Dendritic cell treated with granulocyte-macrophage colony-stimulating factor and Interleukin-4, amounts not matched to agents 40 ng/mL and 50 ng/mL, for 4 days (primary cell): Measurements from ENCODE around the gene SLC27A6.

Source experiments
- H3K27ac Mint-ChIP-seq: one replicate; pipeline ENCODE4 v1.8.0; 2022; ENCODE audit warnings: mild to moderate bottlenecking, mixed read lengths
- H3K27me3 Mint-ChIP-seq: one replicate; pipeline ENCODE4 v1.8.0; 2022; ENCODE audit warnings: mild to moderate bottlenecking, mixed read lengths
- H3K36me3 Mint-ChIP-seq: one replicate; pipeline ENCODE4 v1.8.0; 2022; ENCODE audit warnings: low read depth, mixed read lengths
- H3K4me1 Mint-ChIP-seq: one replicate; pipeline ENCODE4 v1.8.0; 2022; ENCODE audit warnings: low read depth, mixed read lengths
- H3K4me3 Mint-ChIP-seq: one replicate; pipeline ENCODE4 v1.8.0; 2022; ENCODE audit warnings: mild to moderate bottlenecking, moderate library complexity, mixed read lengths
- H3K9me3 Mint-ChIP-seq: one replicate; pipeline ENCODE4 v1.8.0; 2022; ENCODE audit warnings: mixed read lengths
- intact Hi-C: fragments of 100-400 bp; cut with micrococcal nuclease; formaldehyde crosslinking; loops from one replicate; pipeline ENCODE4 v1.15.0; 2022

Gene SLC27A6

DNA sequence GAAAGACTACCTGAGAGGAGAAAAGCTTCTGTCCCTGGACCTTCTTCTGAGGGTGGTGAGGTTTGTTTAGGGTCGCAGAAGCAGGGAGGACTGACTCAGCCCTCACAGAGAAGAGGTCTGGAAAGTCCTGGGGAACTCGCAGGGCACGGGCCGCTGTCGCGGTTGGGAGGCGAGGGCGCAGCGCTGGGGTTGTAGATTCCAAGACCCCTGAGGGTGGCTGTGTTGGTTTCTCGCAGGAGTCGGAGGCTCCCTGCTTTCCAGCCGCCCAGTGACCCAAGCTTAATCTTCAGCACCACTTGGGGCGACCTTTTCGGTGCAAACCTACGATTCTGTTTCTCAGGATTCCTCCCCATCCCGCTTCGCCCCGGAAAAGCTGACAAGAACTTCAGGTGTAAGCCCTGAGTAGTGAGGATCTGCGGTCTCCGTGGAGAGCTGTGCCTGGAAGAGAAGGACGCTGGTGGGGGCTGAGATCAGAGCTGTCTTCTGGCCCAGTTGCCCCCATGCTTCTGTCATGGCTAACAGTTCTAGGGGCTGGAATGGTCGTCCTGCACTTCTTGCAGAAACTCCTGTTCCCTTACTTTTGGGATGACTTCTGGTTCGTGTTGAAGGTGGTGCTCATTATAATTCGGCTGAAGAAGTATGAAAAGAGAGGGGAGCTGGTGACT is 482 bp downstream of the SLC27A6 start:
- Mint-ChIP-seq H3K9me3 (peaks cover 13% of the 10 kb centered on the region), H3K36me3 (no peaks in the 10 kb centered on the region), H3K4me3 (no peak overlapping the region), H3K27ac (no peak overlapping the region), H3K27me3 (peaks cover 23% of the 10 kb centered on the region), H3K4me1 (peaks cover 5% of the 10 kb centered on the region)
- intact Hi-C loops, result no loop called here

DNA sequence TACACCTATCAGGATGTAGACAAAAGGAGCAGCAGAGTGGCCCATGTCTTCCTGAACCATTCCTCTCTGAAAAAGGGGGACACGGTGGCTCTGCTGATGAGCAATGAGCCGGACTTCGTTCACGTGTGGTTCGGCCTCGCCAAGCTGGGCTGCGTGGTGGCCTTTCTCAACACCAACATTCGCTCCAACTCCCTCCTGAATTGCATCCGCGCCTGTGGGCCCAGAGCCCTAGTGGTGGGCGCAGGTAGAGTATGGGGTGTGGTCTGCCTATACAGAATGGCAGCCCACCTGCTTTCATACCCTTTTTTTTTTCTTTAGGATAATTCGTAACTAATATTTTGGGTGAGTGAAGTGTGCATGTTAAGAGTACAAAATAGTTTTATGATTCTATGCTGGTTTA is 1.1 kb downstream of the SLC27A6 start:
- intact Hi-C loops, result no loop called here
- H3K27ac Mint-ChIP-seq, result no peak overlapping the region
- peaks cover 13% of the 10 kb centered on the region for H3K9me3 Mint-ChIP-seq
- peaks cover 5% of the 10 kb centered on the region for H3K4me1 Mint-ChIP-seq
- peaks cover 23% of the 10 kb centered on the region for H3K27me3 Mint-ChIP-seq
- no peak overlapping the region for H3K4me3 Mint-ChIP-seq
- H3K36me3 Mint-ChIP-seq, result no peaks in the 10 kb centered on the region

DNA sequence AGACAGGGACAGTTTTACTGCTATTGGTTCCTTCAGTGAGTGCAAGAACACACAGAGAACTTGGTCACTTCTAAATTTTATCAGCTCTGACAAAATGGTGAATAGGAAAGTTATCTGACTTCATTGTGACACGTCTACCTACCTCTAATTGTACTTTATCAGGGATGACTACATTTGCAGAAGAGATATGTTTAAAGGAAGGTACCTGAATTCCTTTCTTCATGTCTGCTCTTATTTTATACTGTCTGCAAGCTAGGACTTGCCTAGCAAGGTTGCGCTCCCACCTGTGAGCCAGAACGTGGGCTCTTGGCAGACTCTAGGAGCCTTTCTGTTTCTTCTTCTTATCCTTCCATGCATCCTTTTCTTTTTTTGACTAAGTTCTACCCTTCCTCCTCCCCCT is 1.6 kb downstream of the SLC27A6 start:
- Mint-ChIP-seq H3K4me1 (peaks cover 5% of the 10 kb centered on the region), H3K36me3 (no peaks in the 10 kb centered on the region), H3K9me3 (peaks cover 17% of the 10 kb centered on the region), H3K27ac (no peak overlapping the region), H3K27me3 (peaks cover 23% of the 10 kb centered on the region), H3K4me3 (no peak overlapping the region)
- intact Hi-C loops, result no loop called here

DNA sequence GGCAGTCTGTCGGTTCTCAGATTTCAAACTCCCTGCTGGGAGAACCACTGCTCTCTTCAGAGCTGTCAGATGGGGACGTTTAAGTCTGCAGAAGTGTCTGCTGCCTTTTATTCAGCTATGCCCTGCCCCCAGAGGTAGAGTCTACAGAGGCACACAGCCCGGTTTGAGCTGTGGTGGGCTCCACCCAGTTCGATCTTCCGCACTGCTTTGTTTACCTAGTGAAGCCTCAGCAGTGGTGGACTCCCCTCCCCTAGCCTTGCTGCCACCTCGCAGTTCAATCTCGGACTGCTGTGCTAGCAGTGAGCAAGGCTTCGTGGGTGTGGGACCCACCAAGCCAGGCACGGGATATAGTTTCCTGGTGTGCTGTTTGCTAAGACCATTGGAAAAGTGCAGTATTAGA is 8.0 kb downstream of the SLC27A6 start:
- intact Hi-C loops, result no loop called here
- H3K27ac Mint-ChIP-seq, result no peak overlapping the region

DNA sequence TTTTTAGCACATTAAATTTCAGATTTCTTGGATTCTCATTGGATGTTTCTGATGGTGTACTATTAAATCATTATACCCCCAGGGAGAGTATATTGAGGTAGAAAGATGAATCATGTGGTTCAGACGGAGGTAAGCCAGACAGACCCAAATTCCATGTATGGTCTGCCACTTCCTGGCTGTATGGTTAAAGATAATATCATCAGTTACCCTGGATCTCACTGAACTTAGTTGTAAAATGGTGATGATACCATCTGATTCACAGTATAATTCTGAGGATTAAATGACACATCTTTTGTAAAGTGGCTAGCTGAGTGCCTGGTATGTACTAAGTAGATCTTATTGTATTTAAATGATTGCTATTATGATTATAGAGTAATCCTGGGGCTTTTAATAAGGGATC is 9.3 kb downstream of the SLC27A6 start:
- intact Hi-C loops, result no loop called here
- Mint-ChIP-seq H3K9me3 (peaks cover 38% of the 10 kb centered on the region), H3K4me3 (no peak overlapping the region), H3K27ac (no peak overlapping the region), H3K4me1 (no peaks in the 10 kb centered on the region), H3K27me3 (no peaks in the 10 kb centered on the region), H3K36me3 (no peaks in the 10 kb centered on the region)

More for the DNA sequence above, 8.0 kb downstream of the SLC27A6 start:
- Mint-ChIP-seq H3K27me3 (no peaks in the 10 kb centered on the region), H3K4me3 (no peak overlapping the region), H3K36me3 (no peaks in the 10 kb centered on the region), H3K4me1 (no peaks in the 10 kb centered on the region), H3K9me3 (peaks cover 38% of the 10 kb centered on the region)

DNA sequence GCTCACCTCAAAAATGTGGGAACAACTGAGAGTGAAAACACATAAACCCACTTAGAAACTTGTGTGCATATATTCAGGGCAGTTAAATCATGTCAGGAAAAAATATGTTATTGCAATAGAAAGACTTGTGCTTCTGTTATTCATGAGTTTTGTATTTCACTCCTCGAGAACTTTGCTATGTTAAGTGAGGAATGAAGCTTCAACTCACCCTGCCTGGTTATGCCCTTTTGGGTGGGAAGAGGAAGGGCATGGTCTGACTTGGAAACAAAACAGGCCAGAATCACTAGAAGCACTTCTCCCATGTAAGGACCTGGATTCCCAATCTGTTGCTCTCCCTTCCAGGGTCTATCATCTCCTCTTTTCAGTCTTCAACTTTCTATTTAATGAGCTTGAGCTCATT is 14.5 kb downstream of the SLC27A6 start:
- Mint-ChIP-seq H3K27me3 (no peaks in the 10 kb centered on the region), H3K27ac (no peak overlapping the region), H3K4me3 (no peak overlapping the region), H3K36me3 (no peaks in the 10 kb centered on the region), H3K4me1 (no peaks in the 10 kb centered on the region), H3K9me3 (no peaks in the 10 kb centered on the region)
- intact Hi-C loops, result no loop called here

DNA sequence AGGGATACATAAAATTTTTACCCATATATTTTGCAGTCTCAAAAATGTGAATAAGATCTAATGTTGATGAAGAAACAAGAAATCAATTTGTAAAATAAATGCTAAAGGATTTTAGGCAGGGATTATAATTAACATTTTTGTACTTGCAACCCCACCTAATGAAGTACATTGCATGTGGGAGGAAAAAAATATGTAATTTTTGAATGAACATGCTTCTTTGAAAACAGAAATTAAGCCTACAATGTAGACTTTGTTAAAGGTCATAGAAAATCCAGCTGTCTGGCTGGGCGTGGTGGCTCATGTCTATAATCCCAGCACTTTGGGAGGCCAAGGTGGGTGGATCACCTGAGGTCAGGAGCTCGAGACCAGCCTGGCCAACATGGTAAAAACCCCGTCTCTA is 15.6 kb downstream of the SLC27A6 start:
- intact Hi-C loops, result no loop called here
- H3K9me3 Mint-ChIP-seq, result no peaks in the 10 kb centered on the region
- H3K27ac Mint-ChIP-seq, result no peak overlapping the region
- H3K36me3 Mint-ChIP-seq, result no peaks in the 10 kb centered on the region
- no peak overlapping the region for H3K4me3 Mint-ChIP-seq
- no peaks in the 10 kb centered on the region for H3K4me1 Mint-ChIP-seq
- no peaks in the 10 kb centered on the region for H3K27me3 Mint-ChIP-seq

DNA sequence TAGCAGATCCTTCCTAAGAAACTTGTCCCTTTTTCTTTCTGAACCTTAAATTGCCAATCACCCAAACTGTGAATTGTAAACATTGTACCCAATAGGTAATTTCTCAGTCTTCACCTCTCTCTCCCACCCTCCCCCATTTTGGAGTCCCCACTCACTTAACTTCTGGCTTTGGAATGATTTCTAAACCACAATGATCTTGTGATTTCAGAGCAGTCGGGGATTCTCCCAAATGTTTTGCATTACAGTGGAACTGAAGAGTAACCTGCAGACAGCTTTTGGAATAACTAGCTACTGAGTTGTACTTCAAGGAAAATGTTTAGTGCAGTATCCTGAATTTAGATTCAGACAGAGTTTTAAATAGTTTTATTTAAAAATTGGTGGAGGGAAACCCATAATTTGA is 19.2 kb downstream of the SLC27A6 start:
- H3K27me3 Mint-ChIP-seq, result no peaks in the 10 kb centered on the region
- H3K4me1 Mint-ChIP-seq, result no peaks in the 10 kb centered on the region
- no peaks in the 10 kb centered on the region for H3K36me3 Mint-ChIP-seq
- no peak overlapping the region for H3K4me3 Mint-ChIP-seq
- intact Hi-C loops, result no loop called here
- H3K27ac Mint-ChIP-seq, result no peak overlapping the region
- no peaks in the 10 kb centered on the region for H3K9me3 Mint-ChIP-seq

DNA sequence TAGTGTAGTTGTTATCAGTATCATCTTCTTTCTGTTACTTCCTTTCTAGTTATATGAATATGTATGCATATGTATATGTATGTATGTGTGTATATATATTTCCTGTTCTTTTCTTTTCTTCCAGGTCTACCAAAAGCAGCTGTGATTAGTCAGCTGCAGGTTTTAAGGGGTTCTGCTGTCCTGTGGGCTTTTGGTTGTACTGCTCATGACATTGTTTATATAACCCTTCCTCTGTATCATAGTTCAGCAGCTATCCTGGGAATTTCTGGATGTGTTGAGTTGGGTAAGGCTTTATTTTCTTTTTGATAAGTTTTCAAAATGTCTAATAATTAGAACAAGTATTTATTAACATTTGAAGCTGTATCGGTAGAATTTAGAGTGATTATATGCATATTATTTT is 23.2 kb downstream of the SLC27A6 start:
- Mint-ChIP-seq H3K9me3 (no peaks in the 10 kb centered on the region), H3K27me3 (no peaks in the 10 kb centered on the region), H3K4me1 (no peaks in the 10 kb centered on the region), H3K27ac (no peak overlapping the region), H3K36me3 (no peaks in the 10 kb centered on the region), H3K4me3 (no peak overlapping the region)
- intact Hi-C loops, result no loop called here

DNA sequence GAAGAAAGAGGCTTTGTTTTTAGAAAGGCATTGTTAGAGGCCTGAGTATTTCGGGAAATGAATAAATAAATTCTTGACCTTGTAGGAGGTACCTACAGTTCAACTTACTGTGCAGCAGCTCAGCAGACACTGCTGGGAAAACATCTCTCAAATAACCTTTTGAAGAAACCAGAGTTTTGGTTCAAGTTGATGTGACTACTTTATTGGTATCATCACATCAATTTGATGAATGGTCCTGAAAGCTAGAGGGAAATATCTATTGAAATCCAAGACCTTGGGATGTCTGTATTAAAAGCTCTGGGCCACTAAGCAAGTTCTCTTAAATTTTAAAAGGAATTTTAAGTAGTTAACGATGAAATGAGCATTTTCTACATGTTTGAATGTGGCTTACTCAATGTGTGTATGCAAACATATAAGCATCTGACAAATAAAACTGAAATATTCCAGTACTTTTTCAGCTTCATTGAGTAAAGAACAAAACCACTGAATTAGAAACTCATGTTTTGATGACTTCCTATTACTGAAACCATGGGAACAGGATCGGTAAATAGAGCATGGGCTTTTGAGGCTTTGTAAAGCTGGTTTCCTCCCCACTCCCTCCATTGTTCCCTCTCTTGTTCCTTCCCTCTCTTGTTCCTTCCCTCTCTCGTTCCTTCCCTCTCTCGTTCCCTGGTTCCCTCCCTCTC is 36.7 kb downstream of the SLC27A6 start:
- H3K27me3 Mint-ChIP-seq, result no peaks in the 10 kb centered on the region
- intact Hi-C loops, result no loop called here
- H3K4me1 Mint-ChIP-seq, result no peaks in the 10 kb centered on the region
- no peaks in the 10 kb centered on the region for H3K36me3 Mint-ChIP-seq
- H3K27ac Mint-ChIP-seq, result no peak overlapping the region
- no peaks in the 10 kb centered on the region for H3K9me3 Mint-ChIP-seq
- no peak overlapping the region for H3K4me3 Mint-ChIP-seq

DNA sequence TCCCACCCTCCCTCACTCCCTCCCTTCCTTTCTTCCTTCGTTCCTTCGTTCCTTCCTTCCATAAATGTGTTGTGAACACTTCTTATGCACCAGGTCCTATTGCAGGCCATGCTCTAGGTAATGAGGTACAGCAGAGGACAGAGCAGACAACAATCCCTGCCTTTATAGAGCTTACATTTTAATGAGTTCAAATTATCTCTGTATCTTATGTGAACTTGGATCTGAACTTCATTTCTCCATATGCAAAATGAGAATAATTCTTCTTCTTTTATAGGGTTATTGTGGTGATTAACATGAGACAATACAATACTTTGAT is 37.2 kb downstream of the SLC27A6 start:
- Mint-ChIP-seq H3K27me3 (no peaks in the 10 kb centered on the region), H3K9me3 (no peaks in the 10 kb centered on the region), H3K27ac (no peak overlapping the region), H3K4me1 (no peaks in the 10 kb centered on the region), H3K36me3 (no peaks in the 10 kb centered on the region), H3K4me3 (no peak overlapping the region)
- intact Hi-C loops, result no loop called here

DNA sequence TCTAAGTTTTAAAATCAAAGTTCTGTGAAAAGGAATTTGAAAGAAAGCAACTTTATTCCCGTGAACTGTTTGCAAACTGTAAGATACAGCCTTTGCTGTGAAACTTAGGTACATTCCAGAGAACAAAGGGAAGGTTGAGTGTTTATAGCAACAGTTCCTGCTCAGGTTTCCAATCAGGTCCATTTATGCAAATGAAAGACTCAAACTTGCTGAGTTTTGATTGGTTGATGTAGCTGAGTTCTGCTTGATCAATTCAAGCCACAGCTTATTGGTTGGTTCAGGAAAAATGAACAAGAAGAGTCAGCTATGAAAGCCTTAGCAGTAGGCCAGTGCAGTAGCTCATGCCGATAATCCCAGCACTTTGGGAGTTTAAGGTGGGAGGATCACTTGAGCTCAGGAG is 37.9 kb downstream of the SLC27A6 start:
- Mint-ChIP-seq H3K4me1 (no peaks in the 10 kb centered on the region), H3K9me3 (no peaks in the 10 kb centered on the region), H3K27me3 (no peaks in the 10 kb centered on the region), H3K4me3 (no peak overlapping the region), H3K36me3 (no peaks in the 10 kb centered on the region), H3K27ac (no peak overlapping the region)
- intact Hi-C loops, result no loop called here

DNA sequence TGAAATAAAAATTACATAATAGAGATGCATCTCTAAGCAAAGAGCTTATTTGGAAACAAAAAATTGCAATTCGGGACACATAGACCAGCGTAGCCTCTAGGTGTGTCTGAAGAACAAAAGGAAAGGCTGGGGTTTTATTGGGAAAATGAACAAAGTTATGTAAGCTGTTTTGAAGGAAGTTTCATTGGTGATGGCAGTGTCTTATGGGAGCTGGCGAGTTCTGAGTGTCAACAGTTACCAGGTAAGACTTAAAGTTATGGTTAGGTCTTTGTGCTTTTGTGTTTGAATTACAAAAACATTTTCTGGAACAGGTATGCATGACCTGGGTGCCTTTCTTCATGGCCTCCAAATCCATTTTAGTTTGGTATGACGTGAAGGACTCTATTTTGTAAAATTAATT is 48.9 kb downstream of the SLC27A6 start:
- Mint-ChIP-seq H3K9me3 (peaks cover 7% of the 10 kb centered on the region), H3K27ac (no peak overlapping the region), H3K4me3 (no peak overlapping the region), H3K27me3 (no peaks in the 10 kb centered on the region), H3K4me1 (no peaks in the 10 kb centered on the region), H3K36me3 (no peaks in the 10 kb centered on the region)
- intact Hi-C loops, result no loop called here

DNA sequence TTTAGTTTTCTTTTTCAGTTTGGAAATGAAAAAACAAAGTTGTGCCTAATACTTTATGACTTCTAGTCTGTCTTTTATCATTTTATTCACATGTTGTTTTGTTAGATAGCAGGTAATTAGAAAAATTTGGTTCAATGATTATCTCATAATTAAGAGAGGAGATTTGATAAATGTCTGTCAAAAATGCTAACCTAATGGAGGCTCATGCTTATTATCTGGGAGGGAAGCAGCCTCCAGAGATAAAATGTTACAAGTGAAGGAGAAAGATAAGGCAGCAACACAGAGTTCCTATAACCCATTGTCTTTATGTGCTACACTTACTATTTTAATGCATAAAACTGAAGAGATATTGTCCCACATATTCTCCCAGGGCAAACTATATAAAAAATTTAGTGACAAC is 53.5 kb downstream of the SLC27A6 start:
- H3K36me3 Mint-ChIP-seq, result no peaks in the 10 kb centered on the region
- H3K4me1 Mint-ChIP-seq, result no peaks in the 10 kb centered on the region
- H3K27me3 Mint-ChIP-seq, result no peaks in the 10 kb centered on the region
- H3K9me3 Mint-ChIP-seq, result peaks cover 7% of the 10 kb centered on the region
- H3K27ac Mint-ChIP-seq, result no peak overlapping the region
- intact Hi-C loops, result no loop called here
- no peak overlapping the region for H3K4me3 Mint-ChIP-seq

DNA sequence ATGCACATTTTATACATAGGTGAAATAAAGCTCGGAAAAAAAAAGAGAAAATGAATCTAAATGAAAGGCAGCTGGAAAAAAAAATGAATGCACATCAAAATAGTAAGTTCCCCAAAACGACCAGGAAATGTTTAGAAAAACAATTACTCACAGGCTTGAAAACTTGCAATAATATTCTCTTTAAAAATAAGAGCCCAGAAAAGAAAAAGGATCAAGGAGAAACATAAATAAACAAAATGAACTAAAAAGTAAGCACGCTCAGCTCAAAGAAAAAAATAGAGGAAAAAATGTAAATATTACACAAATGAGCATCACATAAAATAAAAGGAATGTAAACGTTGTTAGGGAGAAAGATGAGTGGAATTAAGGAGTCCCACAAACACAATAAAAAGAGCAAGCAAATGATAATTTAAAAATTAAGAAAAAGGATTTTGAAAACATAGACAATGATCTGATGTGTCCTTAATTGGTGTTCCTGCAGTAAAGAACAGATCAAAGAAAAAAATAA is 54.2 kb downstream of the SLC27A6 start:
- intact Hi-C loops, result no loop called here
- peaks cover 2% of the 10 kb centered on the region for H3K9me3 Mint-ChIP-seq

More for the DNA sequence above, 54.2 kb downstream of the SLC27A6 start:
- no peak overlapping the region for H3K4me3 Mint-ChIP-seq
- H3K27ac Mint-ChIP-seq, result no peak overlapping the region
- no peaks in the 10 kb centered on the region for H3K36me3 Mint-ChIP-seq
- H3K27me3 Mint-ChIP-seq, result no peaks in the 10 kb centered on the region
- no peaks in the 10 kb centered on the region for H3K4me1 Mint-ChIP-seq
